IPS-NIHi11 (cell line): ENCODE data around the gene IFT43.

ENCODE experiments used
- DNase-seq: peaks from one replicate; pipeline ENCODE4 v3.0.0; 2012; ENCODE audit warnings: mixed read lengths, low spot score

The IFT43 gene

DNA sequence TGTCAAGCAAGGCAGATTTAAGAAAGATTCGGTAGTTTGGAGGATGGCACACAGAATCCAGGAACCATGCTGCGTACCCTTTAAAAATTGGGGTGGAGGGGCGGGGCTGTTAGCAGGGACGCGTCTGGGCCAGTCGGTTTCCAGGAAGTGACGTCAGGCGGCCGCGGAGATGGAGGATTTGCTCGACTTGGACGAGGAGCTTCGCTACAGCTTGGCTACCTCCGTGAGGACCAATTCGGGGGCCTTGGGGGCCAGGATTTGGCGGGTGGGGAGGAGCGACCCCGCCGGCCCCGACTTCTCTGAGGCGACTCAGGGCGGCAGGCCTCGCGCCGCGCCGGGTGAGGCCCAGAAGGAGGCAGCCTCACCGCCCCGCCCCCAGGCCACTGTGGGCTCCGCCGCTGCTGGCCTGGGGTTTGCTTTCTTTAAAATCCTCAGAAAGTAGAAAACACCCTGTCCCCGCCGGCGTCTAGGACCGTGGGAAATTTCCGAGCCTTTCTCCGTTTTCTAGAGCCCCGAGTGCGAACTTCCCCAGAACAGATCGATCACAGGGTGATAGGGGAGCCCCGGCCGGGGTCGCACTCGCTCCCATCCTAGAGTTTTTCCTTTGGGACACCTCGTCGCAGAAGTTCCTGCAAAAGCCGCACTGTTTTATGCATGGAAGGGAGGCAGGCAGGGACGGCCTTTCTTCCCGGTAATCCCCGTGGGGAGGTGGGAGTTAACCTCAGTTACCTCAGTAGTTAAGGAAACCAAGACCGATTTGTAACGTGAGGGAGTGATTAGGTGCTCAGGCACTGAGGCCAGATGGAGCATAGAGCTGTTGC, at the start of gene IFT43:
TSS of gene IFT43 (plus strand) at position 146 of the 821 bp plus-strand sequence. CDS start at position 170, 24 bp downstream.
- peak; percentile 84 for DNase-seq

- no peak for DNase-seq
These were observed 46.4 kb upstream of the IFT43 start for GRCh38 chr14:75939200-75939599.

- no peak for DNase-seq
These were observed 44.5 kb upstream of the IFT43 start for GRCh38 chr14:75941030-75941429.

- no peak for DNase-seq
These were observed 40.8 kb upstream of the IFT43 start for GRCh38 chr14:75944607-75945241.

DNA sequence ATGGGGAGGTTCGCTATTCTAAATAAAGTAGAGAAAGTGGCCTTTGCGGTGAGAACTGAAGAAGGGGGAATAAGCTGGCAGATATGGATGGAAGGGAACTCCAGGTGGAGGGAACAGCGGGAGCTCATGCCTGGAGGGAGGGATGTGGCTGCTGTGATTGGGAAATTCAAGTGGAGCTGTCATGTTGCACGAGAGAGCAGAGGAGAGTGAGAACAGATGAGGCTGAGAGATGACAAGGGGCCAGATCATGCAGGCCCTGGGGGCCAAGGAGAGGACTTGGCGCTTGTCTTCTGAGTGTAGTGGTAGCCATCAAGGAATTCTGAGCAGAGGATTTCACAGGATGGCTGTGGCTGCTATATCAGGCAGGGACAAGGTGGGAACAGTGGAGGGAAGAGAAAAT, 38.8 kb upstream of the IFT43 start:
- no peak for DNase-seq

DNA sequence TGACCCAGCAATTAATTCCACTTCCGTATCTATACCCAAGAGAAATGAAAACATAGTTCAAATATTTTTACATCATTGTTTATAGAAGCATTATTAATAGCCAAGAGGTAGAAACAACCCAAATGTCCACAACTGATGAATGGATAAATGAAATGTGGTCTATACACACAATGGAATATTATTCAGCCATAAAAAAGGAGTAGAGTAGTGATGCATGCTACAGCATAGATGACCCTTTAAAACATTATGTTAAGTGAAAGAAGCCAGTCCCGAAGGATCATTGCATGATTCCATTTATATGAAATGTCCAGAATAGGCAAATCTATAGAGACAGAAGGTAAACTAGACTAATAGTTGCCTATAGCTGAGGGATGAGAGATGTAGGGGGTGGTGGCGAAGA, 33.1 kb upstream of the IFT43 start:
- DNase-seq = no peak

- DNase-seq = no peak
These were observed 26.5 kb upstream of the IFT43 start for GRCh38 chr14:75959031-75959430.

- no peak for DNase-seq
These were observed 25.3 kb upstream of the IFT43 start for GRCh38 chr14:75960231-75960630.

GRCh38 chr14:75961662-75962061, 23.9 kb upstream of the IFT43 start:
- DNase-seq = no peak

GRCh38 chr14:75967866-75968265, 17.7 kb upstream of the IFT43 start:
- DNase-seq = no peak

GRCh38 chr14:75968456-75968855, 17.1 kb upstream of the IFT43 start:
- no peak for DNase-seq

GRCh38 chr14:75969126-75969525, 16.4 kb upstream of the IFT43 start:
- no peak for DNase-seq

- no peak for DNase-seq
These were observed 15.7 kb upstream of the IFT43 start for GRCh38 chr14:75969891-75970290.

DNA sequence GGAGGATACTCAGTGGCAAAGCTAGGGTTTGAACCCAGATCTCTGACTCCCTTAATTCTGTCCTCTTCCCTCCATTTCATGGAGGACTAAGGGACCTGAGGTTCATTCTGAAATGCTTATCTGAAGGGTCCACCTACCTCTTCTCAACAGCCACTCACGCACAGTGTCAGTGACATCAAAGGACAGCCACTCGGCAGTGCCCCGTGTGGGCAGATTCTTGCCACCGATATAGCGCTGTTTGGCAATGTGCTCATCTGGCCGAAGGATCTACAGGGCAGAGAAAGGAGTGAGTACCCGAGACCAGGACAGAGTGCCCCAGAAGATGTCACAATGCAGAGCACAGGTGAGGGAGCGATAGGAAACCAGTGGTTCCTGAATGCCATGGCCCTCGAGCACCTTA, 14.6 kb upstream of the IFT43 start:
- no peak for DNase-seq

- no peak for DNase-seq
These were observed 14.1 kb upstream of the IFT43 start for GRCh38 chr14:75971509-75971908.

- no peak for DNase-seq
These were observed 12.7 kb upstream of the IFT43 start for GRCh38 chr14:75972801-75973421.

- no peak for DNase-seq
These were observed 8.6 kb upstream of the IFT43 start for GRCh38 chr14:75976826-75977581.

DNA sequence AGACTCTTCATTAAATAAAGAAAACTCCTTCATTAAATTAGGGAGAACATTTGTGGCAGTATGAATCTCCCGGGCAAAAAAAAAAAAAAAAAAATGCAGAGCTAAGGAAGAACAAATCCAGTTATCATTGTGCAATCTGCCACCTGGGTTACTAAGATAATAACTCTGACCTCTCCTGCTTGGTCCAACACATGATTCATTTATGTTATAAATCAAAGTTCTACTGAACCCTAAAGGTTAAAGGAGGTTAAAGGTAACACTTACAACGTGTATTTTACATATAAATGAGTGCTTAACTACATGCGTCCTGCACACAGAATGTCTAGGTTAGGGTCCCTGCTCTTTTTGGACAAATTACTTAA, 8.0 kb upstream of the IFT43 start:
- no peak for DNase-seq

- DNase-seq = no peak
These were observed 7.3 kb upstream of the IFT43 start for GRCh38 chr14:75978249-75978731.

- DNase-seq = peak; percentile 79
These were observed 6.4 kb upstream of the IFT43 start for GRCh38 chr14:75979071-75979571.

DNA sequence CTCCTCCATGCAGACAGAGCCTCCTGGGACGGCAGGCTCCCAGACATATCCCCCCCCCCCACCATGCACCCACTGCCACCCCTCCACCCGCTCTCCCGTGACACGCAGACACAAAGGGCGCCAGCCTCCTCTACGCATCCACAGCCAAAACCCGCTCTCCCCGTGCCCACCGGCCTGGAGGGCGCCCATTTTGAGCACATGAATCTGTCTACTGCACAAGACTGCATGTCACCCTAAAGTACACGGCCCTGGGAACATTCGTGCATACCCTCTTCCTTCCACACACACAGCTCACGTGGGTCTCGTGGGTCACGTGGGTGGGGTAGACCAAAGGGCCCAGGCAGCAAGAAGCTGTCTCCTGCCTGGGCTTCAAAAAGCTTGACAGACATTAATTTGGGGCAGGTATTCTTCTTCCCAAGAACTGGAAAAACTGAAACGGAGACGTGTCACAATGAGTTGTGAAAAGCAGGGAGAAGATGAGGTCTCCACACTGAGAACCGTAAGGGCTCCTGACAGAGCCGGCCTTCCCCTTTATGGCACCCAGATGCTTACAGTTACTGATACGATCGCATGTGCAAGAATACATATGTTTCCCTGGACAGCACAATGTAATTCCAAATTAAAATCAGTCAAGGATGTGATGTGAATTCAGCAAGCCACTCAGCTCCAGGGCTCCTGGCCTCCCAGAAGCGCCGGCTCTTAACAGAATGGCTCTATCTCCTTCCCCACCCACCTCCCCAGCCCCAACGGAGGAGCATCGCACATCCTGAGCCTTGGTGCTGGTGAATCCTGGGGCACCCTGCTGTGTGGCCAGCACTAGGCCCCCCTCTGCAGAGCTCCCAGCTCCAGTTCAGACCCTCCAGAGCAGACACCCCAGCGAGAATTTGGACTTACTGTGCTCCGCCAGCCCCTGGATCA, 5.7 kb upstream of the IFT43 start:
- DNase-seq = no peak
